Measurements from ENCODE around the gene SULT2A1.
"Not testable (repeated sequence)": the region's sequence is repeated elsewhere in the genome, so short reads cannot be mapped to it uniquely, and the experiment has no call there.

SULT2A1 gene, protein sequence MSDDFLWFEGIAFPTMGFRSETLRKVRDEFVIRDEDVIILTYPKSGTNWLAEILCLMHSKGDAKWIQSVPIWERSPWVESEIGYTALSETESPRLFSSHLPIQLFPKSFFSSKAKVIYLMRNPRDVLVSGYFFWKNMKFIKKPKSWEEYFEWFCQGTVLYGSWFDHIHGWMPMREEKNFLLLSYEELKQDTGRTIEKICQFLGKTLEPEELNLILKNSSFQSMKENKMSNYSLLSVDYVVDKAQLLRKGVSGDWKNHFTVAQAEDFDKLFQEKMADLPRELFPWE

GRCh38 chr19:47886010-47886559 lies at the start of gene SULT2A1:
TSS of gene SULT2A1 (minus strand) at chr19:47886315. CDS start at chr19:47886257, 58 bp downstream.
- no peak for DNase-seq

DNA sequence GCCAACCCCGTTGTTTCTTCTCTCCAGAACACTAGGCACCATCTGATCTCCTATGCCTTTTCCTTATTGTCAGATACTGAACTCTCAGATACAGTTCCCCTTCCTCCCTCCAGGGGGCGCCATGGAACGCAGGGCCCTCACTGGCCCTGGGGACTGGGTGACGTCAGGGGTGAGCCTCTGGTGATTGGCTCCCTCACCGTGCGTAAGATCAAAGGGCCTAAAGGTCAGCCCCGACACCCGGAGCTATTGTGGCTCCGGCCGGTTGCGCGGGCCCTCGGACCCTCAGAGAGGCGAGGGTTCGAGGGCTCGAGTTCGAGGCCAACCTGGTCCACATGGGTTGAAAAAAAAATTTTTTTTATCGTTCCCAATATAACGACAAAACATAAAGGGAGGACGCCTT lies 42.5 kb upstream of the SULT2A1 start:
- DNase-seq: not testable (repeated sequence)

DNA sequence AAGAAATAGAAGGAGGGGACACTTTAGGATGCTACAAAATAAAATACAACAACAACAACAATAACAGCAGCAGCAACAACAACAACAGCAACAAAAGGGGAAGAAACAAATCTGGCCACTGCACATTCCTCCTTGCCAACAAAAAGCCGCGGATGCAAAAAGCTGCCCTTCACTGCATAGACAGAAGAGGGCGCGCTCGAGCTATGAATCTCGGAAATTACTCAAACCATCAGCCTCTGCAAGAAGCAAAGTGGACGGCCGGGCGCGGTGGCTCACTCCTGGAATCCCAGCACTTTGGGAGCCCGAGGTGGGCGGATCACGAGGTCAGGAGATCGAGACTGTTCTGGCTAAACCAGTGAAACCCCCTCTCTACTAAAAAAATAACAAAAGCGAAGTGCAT lies 34.0 kb upstream of the SULT2A1 start:
- not testable (repeated sequence) for DNase-seq

DNA sequence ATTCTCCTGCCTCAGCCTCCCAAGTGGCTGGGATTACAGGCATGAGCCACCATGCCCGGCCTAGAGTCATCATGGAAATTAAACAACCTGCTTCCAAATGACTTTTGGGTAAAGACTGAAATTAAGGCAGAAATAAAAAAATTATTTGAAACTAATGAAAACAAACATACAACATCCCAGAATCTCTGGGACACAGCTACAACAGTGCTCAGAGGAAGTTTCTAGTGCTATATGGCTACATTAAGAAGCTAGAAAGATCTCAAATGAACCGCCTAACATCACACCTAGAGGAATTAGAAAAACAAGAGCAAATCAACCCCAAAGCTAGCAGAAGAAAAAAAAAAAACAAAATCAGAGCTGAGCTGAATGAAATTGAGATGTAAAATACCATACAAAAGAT lies 24.1 kb upstream of the SULT2A1 start:
- DNase-seq: not testable (repeated sequence)

- DNase-seq: not testable (repeated sequence)
Observed at GRCh38 chr19:47909350-47909749, 23.2 kb upstream of the SULT2A1 start.

- DNase-seq: no peak
Observed at GRCh38 chr19:47901370-47901769, 15.3 kb upstream of the SULT2A1 start.

GRCh38 chr19:47899335-47899734 lies 13.2 kb upstream of the SULT2A1 start:
- no peak for DNase-seq

DNA sequence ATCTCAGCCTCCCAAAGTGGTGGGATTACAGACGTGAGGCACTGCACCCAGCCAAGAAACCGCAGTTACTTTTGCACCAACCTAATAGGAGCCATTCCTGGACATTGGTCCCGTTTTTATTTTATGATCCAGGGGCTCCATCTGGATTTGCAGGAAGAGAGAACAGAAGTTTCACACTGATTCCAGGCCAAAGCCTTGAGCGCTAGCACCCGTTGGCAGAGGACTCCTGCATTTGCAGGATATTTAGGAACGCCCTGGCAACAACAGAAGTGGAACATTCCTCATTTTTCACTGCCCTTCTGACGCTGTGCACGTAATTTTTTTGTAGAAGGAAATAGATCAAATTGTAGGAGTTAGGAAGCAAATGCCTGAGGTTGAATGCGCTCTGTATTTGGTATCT lies 11.7 kb upstream of the SULT2A1 start:
- DNase-seq: no peak

GRCh38 chr19:47896773-47897172 lies 10.7 kb upstream of the SULT2A1 start:
- DNase-seq: no peak

- DNase-seq: no peak
Observed at GRCh38 chr19:47896019-47896418, 9.9 kb upstream of the SULT2A1 start.

DNA sequence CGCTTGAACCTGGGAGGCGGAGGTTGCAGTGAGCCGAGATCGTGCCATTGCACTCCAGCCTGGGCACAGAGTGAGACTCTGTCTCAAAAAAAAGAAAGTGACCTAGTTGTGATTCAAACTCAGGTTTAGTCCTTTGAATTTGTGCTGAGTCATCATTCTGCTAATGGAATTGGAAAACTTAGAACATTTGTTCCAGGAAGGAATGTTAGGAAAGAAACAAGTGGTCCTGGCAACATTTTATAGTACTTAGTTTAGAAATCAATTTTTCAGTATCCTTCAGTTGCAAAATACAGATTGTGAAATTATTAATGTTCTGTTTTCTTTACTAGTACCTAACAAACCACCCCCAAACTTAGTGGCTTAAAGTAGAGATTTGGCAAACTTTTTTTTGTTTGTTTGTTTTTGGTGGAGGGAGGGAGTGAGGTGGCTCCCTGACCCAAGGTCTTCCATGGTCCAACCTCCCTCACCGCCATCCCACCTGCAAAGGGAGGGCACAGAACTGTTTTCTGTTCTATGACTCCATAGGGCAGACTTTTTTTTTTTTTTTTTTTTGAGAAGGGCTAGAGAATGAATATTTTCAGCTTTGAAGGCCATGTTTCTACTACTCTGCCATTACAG lies 9.2 kb upstream of the SULT2A1 start:
- no peak for DNase-seq

DNA sequence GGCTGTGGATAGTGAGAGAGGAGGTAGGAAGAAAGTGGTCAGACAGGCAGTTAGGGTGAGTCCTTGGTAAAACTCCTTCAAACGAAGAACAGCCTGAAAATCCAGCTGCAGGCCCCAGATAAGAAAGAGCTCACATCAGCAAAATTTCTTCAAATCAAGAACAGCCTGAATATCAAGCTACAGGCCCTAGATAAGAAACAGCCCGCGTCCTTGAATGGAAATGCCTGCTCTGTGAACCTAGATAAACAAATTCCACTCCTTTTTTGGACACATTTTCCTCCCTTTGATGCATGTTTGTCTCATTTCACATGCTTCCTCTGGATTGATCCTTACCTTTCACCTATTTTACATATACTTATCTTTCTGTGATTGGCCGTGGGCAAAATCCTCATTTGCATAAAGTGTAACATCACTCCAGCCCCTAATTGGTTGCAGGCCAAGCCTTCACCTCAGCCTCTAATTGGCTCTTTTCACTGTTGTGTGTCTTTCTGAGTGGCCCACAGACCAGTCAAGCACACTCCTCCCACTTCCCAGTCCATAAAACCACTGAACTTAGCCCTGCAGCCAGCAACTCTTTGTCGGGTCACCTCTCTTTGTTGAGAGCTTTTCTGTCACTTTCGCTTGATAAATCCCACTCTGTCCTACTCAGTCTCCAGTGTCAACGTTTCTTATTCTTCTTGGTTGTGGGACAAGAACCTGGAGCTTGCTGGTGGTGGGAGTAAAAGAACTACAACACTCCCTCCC lies 6.0 kb upstream of the SULT2A1 start:
- no peak for DNase-seq

DNA sequence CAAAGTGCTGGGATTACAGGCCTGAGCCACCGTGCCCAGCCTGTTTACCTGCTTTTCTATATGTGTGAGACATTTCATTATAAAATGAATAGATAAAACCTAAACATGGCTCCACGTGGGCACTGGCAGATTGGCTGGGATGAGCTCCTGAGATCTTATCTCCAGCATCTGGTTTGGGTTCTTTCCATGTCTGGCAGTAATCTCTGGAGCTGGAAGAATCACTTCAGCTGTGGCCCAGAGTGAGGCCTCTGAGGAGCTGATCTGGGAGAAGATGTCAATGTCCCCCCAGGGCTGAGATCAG lies 5.5 kb upstream of the SULT2A1 start:
- DNase-seq: no peak

DNA sequence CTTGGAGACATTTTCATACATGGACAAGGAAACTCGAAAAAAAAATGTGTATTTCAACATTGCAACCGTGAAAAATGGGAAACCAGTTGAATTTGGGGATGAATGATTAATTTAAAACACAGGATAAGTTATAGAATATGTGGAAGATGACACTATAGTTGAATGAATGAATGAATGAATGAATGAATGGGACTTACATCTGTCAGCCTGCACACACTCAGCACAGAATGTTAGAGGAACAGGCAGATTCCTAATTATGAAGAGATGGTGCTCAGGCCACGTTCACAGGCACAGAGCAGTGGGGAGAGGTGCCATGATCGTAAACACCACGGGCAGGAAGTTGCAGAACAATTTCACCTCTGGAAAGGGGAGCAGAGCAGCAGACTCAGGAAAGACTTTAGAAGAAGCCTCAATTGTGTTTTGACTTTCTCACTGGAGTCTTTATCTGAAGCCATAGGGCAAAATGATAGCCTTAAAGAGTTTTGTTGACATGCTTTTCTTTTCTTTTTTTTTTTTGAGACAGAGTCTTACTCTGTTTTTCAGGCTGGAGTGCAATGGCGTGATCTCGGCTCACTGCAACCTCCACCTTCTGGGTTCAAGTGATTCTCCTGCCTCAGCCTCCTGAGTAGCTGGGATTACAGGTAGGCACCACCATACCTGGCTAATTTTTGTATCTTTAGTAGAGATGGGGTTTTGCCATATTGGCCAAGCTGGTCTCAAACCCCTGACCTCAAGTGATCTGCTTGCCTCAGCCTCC lies 4.9 kb upstream of the SULT2A1 start:
- DNase-seq: no peak

DNA sequence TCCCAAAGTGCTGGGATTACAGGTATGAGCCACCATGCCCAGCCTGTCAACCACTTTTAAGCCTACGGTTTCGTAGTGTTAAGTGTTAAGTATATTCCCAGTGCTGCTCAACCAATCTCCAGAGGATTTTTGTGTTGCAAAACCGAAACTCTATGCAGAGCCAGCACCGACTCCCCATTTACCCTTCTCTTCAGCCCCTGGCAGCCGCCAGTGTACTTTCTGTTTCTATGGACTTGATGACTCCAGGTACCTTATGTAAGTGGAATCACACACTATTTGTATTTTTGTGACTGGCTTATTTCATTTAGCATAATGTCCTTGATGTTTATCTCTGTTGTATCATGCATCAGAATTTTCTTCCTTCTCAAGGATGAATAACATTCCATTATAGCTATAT lies 1.1 kb downstream of the SULT2A1 start:
- DNase-seq: no peak

- no peak for DNase-seq
Observed at GRCh38 chr19:47882890-47883289, 3.2 kb downstream of the SULT2A1 start.

GRCh38 chr19:47881757-47882156 lies 4.4 kb downstream of the SULT2A1 start:
- no peak for DNase-seq

- not testable (repeated sequence) for DNase-seq
Observed at GRCh38 chr19:47879385-47879784, 6.7 kb downstream of the SULT2A1 start.

GRCh38 chr19:47878906-47879305 lies 7.2 kb downstream of the SULT2A1 start:
- DNase-seq: no peak

GRCh38 chr19:47865166-47865565 lies 20.9 kb downstream of the SULT2A1 start:
- DNase-seq: no peak

GRCh38 chr19:47863514-47863936 lies 22.6 kb downstream of the SULT2A1 start:
- peak; percentile 85 for DNase-seq

GRCh38 chr19:47861630-47862029 lies 24.5 kb downstream of the SULT2A1 start:
- no peak for DNase-seq
